ENCODE measurements around the gene KANK2. TPM values are rescaled to one million over a fixed set of nuclear protein-coding genes. Genes with fewer than 3 reads are reported as not detected.

KANK2 gene
- total and polyA plus RNA-seq, 2 of the 8 experiments (the other 6 are each of a cell fraction or from before 2014, with no cell fraction given) = 25.2 to 42.3 TPM

DNA sequence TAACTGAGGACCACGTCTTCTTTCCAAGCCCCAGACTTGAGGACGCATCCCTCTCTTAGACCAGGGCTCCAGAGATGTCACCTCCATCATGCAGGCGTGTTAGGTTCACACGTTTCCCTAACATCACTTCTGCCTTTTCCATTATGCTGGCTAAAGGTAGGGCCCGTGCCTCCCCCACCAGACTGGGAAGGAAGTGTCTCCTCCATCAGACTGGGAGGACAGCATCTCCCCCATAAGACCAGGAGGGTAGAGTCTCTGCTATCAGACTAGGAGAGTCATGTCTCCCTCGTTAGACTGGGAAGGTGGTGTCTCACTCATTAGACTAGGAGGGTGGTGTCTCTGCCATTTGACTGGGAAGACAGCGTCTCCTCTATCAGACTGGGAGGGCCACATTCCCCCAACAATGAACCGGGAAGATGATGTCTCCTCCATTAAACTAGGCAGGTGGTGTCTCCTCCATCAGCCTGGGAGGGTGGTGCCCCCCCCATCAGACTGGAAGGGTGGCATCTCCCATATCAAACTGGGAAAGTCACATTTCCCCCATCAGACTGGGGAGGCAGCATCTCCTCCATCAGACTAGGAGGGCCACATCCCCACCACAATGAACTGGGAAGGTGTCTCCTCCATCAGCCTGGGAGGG is 23.7 kb downstream of the KANK2 start:
- Histone ChIP-seq H2BK12ac (ENCODE audit: low read depth, low read length) (no peak overlapping the region), H2AFZ (ENCODE audit: low read length) (no peak overlapping the region), H3K56ac (replicated peaks; ENCODE audit: insufficient read length, low read depth, low read length) (no peak overlapping the region), H3K4ac (replicated peaks; ENCODE audit: insufficient read length, low read depth, low read length) (no peak overlapping the region), H3K36me3 (ENCODE audit: control insufficient read depth in 2 of 4, insufficient read depth in 4 of 4, low read length in 3 of 4) (peaks cover 0 to 38% (median 17%) of the 10 kb centered on the region in 4 experiments; a peak in 6 of 8 replicates), H2BK5ac (ENCODE audit: low read depth, low read length) (no peak overlapping the region; the same call in 1 of the 2 replicates), H3K79me2 (ENCODE audit: control insufficient read depth in 1 of 2, insufficient read depth in 2 of 2, low read length in 2 of 2) (no peaks in the 10 kb centered on the region), H2BK120ac (replicated peaks; ENCODE audit: low read depth, low read length) (no peak overlapping the region), H3K79me1 (ENCODE audit: low read depth, low read length) (no peaks in the 10 kb centered on the region; the same call in 1 of the 2 replicates), H3K23ac (ENCODE audit: insufficient read length) (no peak overlapping the region), H4K5ac (ENCODE audit: insufficient read length, low read depth, low read length) (no peak overlapping the region), H2AK5ac (ENCODE audit: low read depth, low read length) (no peak overlapping the region), H3K27ac (ENCODE audit: low read depth, low read length) (no peak overlapping the region), H4K20me1 (replicated peaks in 1 of 2; ENCODE audit: control insufficient read depth in 1 of 2, insufficient read depth in 2 of 2, low read length in 2 of 2) (no peaks in the 10 kb centered on the region), H2BK15ac (ENCODE audit: low read length) (no peak overlapping the region), H4K8ac (ENCODE audit: extremely low read depth, insufficient read depth, low read length) (no peak overlapping the region), H4K91ac (replicated peaks; ENCODE audit: insufficient read length, low read length) (no peak overlapping the region), H3K4me3 (ENCODE audit: extremely low read depth in 1 of 4, insufficient read depth in 2 of 4, low read depth in 3 of 4, low read length in 4 of 4) (no peak overlapping the region), H3K4me2 (ENCODE audit: insufficient read depth in 1 of 2, low read depth in 2 of 2, low read length in 2 of 2) (no peak overlapping the region), H3K9ac (replicated peaks in 1 of 4; ENCODE audit: extremely low read depth in 1 of 4, low read depth in 3 of 4, low read length in 3 of 4) (no peak overlapping the region), H3K14ac (ENCODE audit: insufficient read length) (no peak overlapping the region), H2BK20ac (ENCODE audit: low read length) (no peak overlapping the region), H3K18ac (ENCODE audit: extremely low read depth, low read length) (no peak overlapping the region), H3K23me2 (ENCODE audit: low read depth, low read length) (no peaks in the 10 kb centered on the region), H3K4me1 (replicated peaks in 1 of 4; ENCODE audit: control insufficient read depth in 3 of 4, insufficient read depth in 4 of 4, low read length in 3 of 4) (no peaks in the 10 kb centered on the region), H3K27me3 (replicated peaks in 1 of 4; ENCODE audit: control insufficient read depth in 3 of 4, extremely low read depth in 1 of 4, insufficient read depth in 3 of 4, low read length in 3 of 4) (no peaks in the 10 kb centered on the region), H3K9me3 (ENCODE audit: insufficient read depth in 2 of 2, low read depth in 1 of 2, low read length in 1 of 2) (no peaks in the 10 kb centered on the region)
- no peak for TF ChIP-seq TBP (IDR thresholded peaks at IDR 0.05; ENCODE audit: low read depth, low read length)
- 87% methylated on average over 8 of the region's 8 CpGs; no CpG with 5 or more reads in 1 of the 2 experiments for WGBS, 2 experiments (ENCODE audit: extremely low coverage in 1 of 2, insufficient coverage in 1 of 2, insufficient read length in 1 of 2, insufficient replicate concordance in 2 of 2, low coverage in 1 of 2, low lambda C conversion rate in 2 of 2, missing lambda C conversion rate in 1 of 2)
- POLR2A ChIA-PET (ENCODE audit: partially characterized antibody) = no interaction called here
- CTCF ChIA-PET (ENCODE audit: partially characterized antibody) = interaction anchor here (1.6 kb wide), 1 partner anchor 69 kb away, joined by 4 read pairs; no protein-coding TSS in a partner anchor
- DNase-seq (ENCODE audit: low read depth in 1 of 2, low spot score in 2 of 2) = no peak
- no peak for FAIRE-seq

Measured in H1 (cell line).